ENCODE measurements around the gene PPP1R15B.

- no peak for TF ChIP-seq POLR2AphosphoS5 (IDR thresholded peaks at IDR 0.05; ENCODE audit: low read depth)
- no peak for TF ChIP-seq CTCF (IDR thresholded peaks at IDR 0.05; ENCODE audit: insufficient read depth, low read length)
- TF ChIP-seq GABPA (IDR thresholded peaks at IDR 0.05; ENCODE audit: low read depth) = no peak
These were observed 48.1 kb upstream of the PPP1R15B start for GRCh38 chr1:204459706-204460105.
